ENCODE data around the gene SPC24.
"Not testable (repeated sequence)": the region's sequence is repeated elsewhere in the genome, so short reads cannot be mapped to it uniquely, and the experiment has no call there.

Gene SPC24

DNA sequence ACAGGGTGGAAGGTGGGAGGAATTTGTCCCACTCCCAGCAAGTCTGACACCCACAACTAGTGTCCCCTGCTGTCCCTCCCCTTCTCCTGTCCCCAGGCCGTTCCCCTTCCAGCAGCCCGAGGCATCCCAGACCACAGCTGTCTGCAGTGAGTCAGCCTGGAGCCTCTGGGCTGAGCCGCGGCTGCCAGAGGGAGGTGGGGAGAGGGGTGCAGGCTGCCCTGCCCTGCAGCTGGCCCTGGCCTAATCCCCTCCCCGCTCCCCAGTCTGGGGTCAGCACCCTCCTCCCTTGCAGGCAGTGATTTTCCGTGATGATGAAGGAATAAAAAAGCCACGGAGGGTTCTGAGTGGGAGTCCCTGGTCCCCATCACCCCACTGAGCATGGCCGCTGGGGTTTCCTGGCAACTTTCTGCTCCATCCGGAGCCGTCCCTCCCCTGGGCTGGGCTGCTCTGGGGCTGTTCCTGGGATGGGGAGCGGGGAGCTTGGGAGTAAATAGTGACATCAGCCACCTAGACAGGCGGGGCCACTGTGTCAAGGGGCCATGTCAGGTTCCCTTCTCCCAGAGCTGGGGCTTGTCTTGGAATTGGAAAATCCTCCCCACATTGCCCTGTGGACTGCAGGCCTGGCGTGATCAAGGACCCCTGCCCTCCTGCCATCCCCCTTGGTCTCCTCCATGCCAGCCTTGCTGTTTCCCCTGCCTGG is 16.8 kb downstream of the SPC24 start:
- Mint-ChIP-seq H3K9me3 (no peaks in the 10 kb centered on the region), H3K36me3 (peaks cover 3% of the 10 kb centered on the region), H3K27me3 (peaks cover 14% of the 10 kb centered on the region), H3K4me3 (no peak overlapping the region), H3K4me1 (peaks cover 32% of the 10 kb centered on the region), H3K27ac (no peak overlapping the region)
- no peak for DNase-seq
- CTCF ChIA-PET, result interaction anchor here (1.0 to 2.4 kb wide), 5 partner anchors 9 to 201 kb away, joined by 3 to 9 read pairs (median 6); partner anchors contain the start of genes RAB3D and SPC24

GRCh38 chr19:11137542-11138384 is 17.8 kb downstream of the SPC24 start:
- peaks cover 22% of the 10 kb centered on the region for H3K4me1 Mint-ChIP-seq
- CTCF ChIA-PET, result interaction anchor here (1.0 to 2.4 kb wide), 6 partner anchors 8 to 345 kb away, joined by 3 to 9 read pairs (median 5); partner anchors contain the start of genes RAB3D and SPC24
- peaks cover 14% of the 10 kb centered on the region for H3K27me3 Mint-ChIP-seq
- H3K36me3 Mint-ChIP-seq, result peaks cover 9% of the 10 kb centered on the region
- H3K27ac Mint-ChIP-seq, result peak overlapping the region; percentile 74
- H3K4me3 Mint-ChIP-seq, result peak overlapping the region; percentile 70
- DNase-seq, result peak; percentile 72
- H3K9me3 Mint-ChIP-seq, result no peaks in the 10 kb centered on the region

DNA sequence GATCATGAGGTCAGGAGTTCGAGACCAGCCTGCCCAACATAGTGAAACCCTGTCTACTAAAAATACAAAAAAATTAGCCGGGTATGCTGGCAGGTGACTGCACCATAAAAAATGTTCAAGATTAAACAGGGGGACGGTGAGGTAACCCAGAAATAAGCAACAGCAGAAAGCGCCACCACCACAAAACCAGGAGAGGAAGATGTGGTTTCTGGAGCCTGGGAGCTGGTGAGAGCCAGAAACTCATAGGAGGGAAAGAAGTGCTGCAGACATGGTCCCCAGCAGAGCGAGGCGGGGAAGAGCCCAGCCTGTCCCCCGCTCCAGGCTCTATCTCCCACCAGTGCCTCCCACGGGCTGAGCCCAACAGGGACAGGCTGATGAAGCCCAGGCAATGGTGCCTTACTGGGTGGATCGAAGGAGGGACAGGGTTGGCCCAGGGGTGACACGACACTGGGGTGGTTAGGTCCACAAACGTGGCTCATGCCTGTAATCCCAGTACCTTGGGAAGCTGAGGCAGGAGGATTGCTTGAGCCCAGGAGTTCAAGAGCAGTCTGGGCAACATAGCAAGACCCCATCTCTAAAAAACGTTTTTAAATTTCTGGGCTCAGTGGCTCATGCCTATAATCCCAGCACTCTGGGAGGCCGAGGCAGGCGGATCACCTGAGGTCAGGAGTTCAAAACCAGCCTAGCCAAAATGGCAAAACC is 19.0 kb downstream of the SPC24 start:
- CTCF ChIA-PET, result interaction anchor here (1.1 to 2.4 kb wide), 2 partner anchors 67 to 100 kb away, joined by 3 to 9 read pairs; no protein-coding TSS in a partner anchor
- no peak for DNase-seq
- Mint-ChIP-seq H3K9me3 (no peaks in the 10 kb centered on the region), H3K27ac (no peak overlapping the region), H3K4me3 (no peak overlapping the region), H3K36me3 (peaks cover 14% of the 10 kb centered on the region), H3K27me3 (peaks cover 14% of the 10 kb centered on the region), H3K4me1 (peaks cover 22% of the 10 kb centered on the region)

- peaks cover 46% of the 10 kb centered on the region for H3K36me3 Mint-ChIP-seq
- CTCF ChIA-PET, result no interaction called here
- H3K4me3 Mint-ChIP-seq, result no peak overlapping the region
- H3K27me3 Mint-ChIP-seq, result no peaks in the 10 kb centered on the region
- H3K4me1 Mint-ChIP-seq, result peaks cover 2% of the 10 kb centered on the region
- no peak overlapping the region for H3K27ac Mint-ChIP-seq
- H3K9me3 Mint-ChIP-seq, result no peaks in the 10 kb centered on the region
- DNase-seq, result no peak
Measured at GRCh38 chr19:11131471-11131870, 24.1 kb downstream of the SPC24 start.

DNA sequence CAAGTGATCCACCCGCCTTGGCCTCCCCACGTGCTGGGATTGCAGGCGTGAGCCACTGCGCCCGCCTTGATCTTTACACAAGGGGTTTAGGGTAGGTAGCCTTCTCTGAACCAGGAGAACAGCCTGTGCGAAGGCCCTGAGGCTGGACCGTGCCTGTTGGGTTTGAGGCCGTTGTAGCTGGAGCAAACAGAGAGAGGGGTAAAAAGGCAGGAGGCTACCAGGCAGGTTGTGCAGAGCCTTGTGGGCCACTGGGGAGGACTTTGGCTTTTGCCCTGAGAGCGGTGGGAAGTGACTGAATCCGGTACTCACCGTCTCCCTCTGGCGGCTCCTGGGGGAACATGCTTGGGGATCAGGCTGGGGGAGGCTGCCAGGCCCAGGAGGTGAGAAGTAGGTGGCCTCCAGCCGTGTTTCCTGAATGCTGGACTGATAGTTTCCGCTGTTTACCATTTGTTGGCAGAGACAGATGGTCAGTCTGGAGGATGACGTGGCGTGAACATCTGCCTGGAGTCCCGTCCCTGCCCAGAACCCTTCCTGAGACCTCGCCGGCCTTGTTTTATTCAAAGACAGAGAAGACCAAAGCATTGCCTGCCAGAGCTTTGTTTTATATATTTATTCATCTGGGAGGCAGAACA is 24.6 kb downstream of the SPC24 start:
- H3K27ac Mint-ChIP-seq, result no peak overlapping the region
- peak; percentile 78 for DNase-seq
- no peaks in the 10 kb centered on the region for H3K27me3 Mint-ChIP-seq
- H3K9me3 Mint-ChIP-seq, result no peaks in the 10 kb centered on the region
- H3K36me3 Mint-ChIP-seq, result peaks cover 51% of the 10 kb centered on the region
- H3K4me3 Mint-ChIP-seq, result no peak overlapping the region
- H3K4me1 Mint-ChIP-seq, result peaks cover 2% of the 10 kb centered on the region
- CTCF ChIA-PET, result interaction anchor here (1.6 kb wide), 1 partner anchor 95 kb away, joined by 5 read pairs; no protein-coding TSS in a partner anchor

- H3K36me3 Mint-ChIP-seq, result peaks cover 50% of the 10 kb centered on the region
- H3K9me3 Mint-ChIP-seq, result no peaks in the 10 kb centered on the region
- CTCF ChIA-PET, result no interaction called here
- no peak for DNase-seq
- peak overlapping the region; percentile 78 for H3K27ac Mint-ChIP-seq
- H3K27me3 Mint-ChIP-seq, result no peaks in the 10 kb centered on the region
- H3K4me3 Mint-ChIP-seq, result no peak overlapping the region
- H3K4me1 Mint-ChIP-seq, result peaks cover 2% of the 10 kb centered on the region
Measured at GRCh38 chr19:11127905-11128304, 27.7 kb downstream of the SPC24 start.

- Mint-ChIP-seq H3K4me3 (no peak overlapping the region), H3K4me1 (peaks cover 2% of the 10 kb centered on the region), H3K9me3 (no peaks in the 10 kb centered on the region), H3K27me3 (no peaks in the 10 kb centered on the region), H3K36me3 (peaks cover 44% of the 10 kb centered on the region), H3K27ac (no peak overlapping the region)
- CTCF ChIA-PET, result interaction anchor here (0.6 to 3.8 kb wide), 16 partner anchors 9 to 460 kb away, joined by 3 to 40 read pairs (median 4); partner anchors contain the start of gene SPC24
- peak; percentile 86 for DNase-seq
Measured at GRCh38 chr19:11125994-11126685, 29.4 kb downstream of the SPC24 start.

DNA sequence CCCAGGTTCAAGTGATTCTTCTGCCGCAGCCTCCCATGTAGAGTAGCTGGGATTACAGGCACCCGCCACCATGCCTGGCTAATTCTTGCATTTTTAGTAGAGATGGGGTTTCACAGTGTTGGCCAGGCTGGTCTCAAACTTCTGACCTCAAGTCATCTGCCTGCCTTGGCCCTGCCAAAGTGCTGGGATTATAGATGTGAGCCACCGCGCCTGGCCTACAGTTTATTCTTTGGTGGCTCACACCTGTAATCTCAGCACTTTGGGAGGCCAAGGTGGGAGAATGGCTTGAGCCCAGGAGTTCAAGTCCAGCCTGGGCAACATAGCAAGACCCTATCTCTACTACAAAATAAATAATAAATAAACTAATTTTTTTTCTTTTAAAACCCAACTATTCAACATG is 31.4 kb downstream of the SPC24 start:
- H3K27ac Mint-ChIP-seq, H3K4me1 Mint-ChIP-seq, DNase-seq, H3K4me3 Mint-ChIP-seq, H3K9me3 Mint-ChIP-seq, H3K27me3 Mint-ChIP-seq: not testable (repeated sequence)
- CTCF ChIA-PET, result interaction anchor here (0.6 to 3.8 kb wide), 5 partner anchors 67 to 405 kb away, joined by 3 to 40 read pairs (median 5); no protein-coding TSS in a partner anchor
- H3K36me3 Mint-ChIP-seq, result peaks cover 41% of the 10 kb centered on the region

- Mint-ChIP-seq H3K4me1 (peaks cover 2% of the 10 kb centered on the region), H3K27ac (no peak overlapping the region), H3K36me3 (peaks cover 44% of the 10 kb centered on the region), H3K9me3 (no peaks in the 10 kb centered on the region), H3K4me3 (no peak overlapping the region), H3K27me3 (no peaks in the 10 kb centered on the region)
- no peak for DNase-seq
- CTCF ChIA-PET, result no interaction called here
Measured at GRCh38 chr19:11123114-11123513, 32.5 kb downstream of the SPC24 start.

DNA sequence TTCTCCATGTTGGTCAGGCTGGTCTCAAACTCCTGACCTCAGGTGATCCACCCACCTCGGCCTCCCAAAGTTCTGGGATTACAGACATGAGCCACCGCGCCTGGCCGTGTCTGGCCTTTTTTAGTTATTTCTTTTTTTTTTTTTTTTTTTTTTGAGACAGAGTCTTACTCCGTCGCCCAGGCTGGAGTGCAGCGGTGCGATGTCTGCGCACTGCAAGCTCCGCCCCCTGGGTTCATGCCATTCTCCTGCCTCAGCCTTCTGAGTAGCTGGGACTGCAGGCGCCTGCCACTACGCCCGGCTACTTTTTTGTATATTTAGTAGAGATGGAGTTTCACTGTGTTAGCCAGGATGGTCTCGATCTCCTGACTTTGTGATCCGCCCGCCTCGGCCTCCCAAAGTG is 33.6 kb downstream of the SPC24 start:
- H3K9me3 Mint-ChIP-seq, DNase-seq, H3K27ac Mint-ChIP-seq, H3K4me3 Mint-ChIP-seq, CTCF ChIA-PET, H3K4me1 Mint-ChIP-seq, H3K27me3 Mint-ChIP-seq: not testable (repeated sequence)
- H3K36me3 Mint-ChIP-seq, result peaks cover 43% of the 10 kb centered on the region

GRCh38 chr19:11116507-11116906 is 39.1 kb downstream of the SPC24 start:
- no peak overlapping the region for H3K27ac Mint-ChIP-seq
- H3K9me3 Mint-ChIP-seq, result no peaks in the 10 kb centered on the region
- no peak for DNase-seq
- H3K4me1 Mint-ChIP-seq, result no peaks in the 10 kb centered on the region
- no peaks in the 10 kb centered on the region for H3K27me3 Mint-ChIP-seq
- H3K4me3 Mint-ChIP-seq, result no peak overlapping the region
- CTCF ChIA-PET, result interaction anchor here (1.7 kb wide), 1 partner anchor 9 kb away, joined by 5 read pairs; no protein-coding TSS in a partner anchor
- H3K36me3 Mint-ChIP-seq, result peaks cover 61% of the 10 kb centered on the region

DNA sequence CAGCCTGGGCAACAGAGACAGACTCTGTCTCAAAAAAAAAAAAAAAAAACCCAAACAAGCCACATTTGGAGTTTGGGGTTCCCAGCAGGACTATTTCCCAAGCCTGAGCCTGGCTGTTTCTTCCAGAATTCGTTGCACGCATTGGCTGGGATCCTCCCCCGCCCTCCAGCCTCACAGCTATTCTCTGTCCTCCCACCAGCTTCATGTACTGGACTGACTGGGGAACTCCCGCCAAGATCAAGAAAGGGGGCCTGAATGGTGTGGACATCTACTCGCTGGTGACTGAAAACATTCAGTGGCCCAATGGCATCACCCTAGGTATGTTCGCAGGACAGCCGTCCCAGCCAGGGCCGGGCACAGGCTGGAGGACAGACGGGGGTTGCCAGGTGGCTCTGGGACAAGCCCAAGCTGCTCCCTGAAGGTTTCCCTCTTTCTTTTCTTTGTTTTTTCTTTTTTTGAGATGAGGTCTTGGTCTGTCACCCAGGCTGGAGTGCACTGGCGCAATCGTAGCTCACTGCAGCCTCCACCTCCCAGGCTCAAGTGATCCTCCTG is 39.6 kb downstream of the SPC24 start:
- peaks cover 62% of the 10 kb centered on the region for H3K36me3 Mint-ChIP-seq
- no peaks in the 10 kb centered on the region for H3K4me1 Mint-ChIP-seq
- H3K27me3 Mint-ChIP-seq, result no peaks in the 10 kb centered on the region
- H3K9me3 Mint-ChIP-seq, result no peaks in the 10 kb centered on the region
- CTCF ChIA-PET, result interaction anchor here (1.7 kb wide), 1 partner anchor 10 kb away, joined by 5 read pairs; no protein-coding TSS in a partner anchor
- no peak for DNase-seq
- no peak overlapping the region for H3K4me3 Mint-ChIP-seq
- H3K27ac Mint-ChIP-seq, result no peak overlapping the region

DNA sequence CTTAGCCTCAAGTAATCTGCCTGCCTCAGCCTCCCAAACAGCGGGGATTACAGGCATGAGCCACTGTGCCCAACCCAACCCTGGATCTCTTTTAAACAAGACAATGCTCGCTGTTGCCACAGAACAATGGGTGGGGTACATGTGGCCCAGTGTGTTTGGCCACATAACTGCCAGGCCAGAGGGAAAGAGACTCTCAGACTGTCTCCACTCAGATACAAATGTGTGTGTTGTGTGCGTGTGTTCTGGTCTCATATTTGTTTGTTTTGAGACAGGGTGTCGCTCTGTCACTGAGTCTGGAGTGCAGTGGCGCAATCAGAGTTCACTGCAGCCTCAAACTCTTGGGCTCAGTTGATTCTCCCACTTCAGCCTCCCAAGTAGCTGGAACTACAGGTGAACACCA is 40.5 kb downstream of the SPC24 start:
- CTCF ChIA-PET, result interaction anchor here (1.7 kb wide), 1 partner anchor 11 kb away, joined by 5 read pairs; no protein-coding TSS in a partner anchor
- Mint-ChIP-seq H3K27ac (no peak overlapping the region), H3K27me3 (no peaks in the 10 kb centered on the region), H3K4me3 (no peak overlapping the region), H3K4me1 (no peaks in the 10 kb centered on the region), H3K36me3 (peaks cover 59% of the 10 kb centered on the region), H3K9me3 (no peaks in the 10 kb centered on the region)
- DNase-seq, result no peak

Measured in activated naive CD4-positive, alpha-beta T cell treated with anti-CD3 and anti-CD28 coated beads, Interleukin-2, amount 10 ng/mL, durations not matched to agents 7 days and 5 days (primary cell).